G401 (cell line): ENCODE data around the gene ZNF516. TPM values are rescaled to one million over a fixed set of nuclear protein-coding genes. Genes with fewer than 3 reads are reported as not detected.
"Not testable (repeated sequence)": the region's sequence is repeated elsewhere in the genome, so short reads cannot be mapped to it uniquely, and the experiment has no call there.

ENCODE experiments used
- DNase-seq: peaks from one replicate; pipeline ENCODE4 v3.0.0-alpha.2; 2015; ENCODE audit warnings: low spot score
- in situ Hi-C: cut with HindIII; loops from 2 replicates; pipeline ENCODE4 v1.10.0; 2016; ENCODE audit warnings: low sequenced_read_pairs, mixed read lengths
- total RNA-seq: library from RNA; depleted of rRNA; stranded (reverse); fragments of >200 nt; shearing (Covaris generic); gene quantifications from 2 replicates; pipeline ENCODE4 v1.2.3, GENCODE V29; 2014

ZNF516 gene
- total RNA-seq, 1 experiment from 2014 or later, result 9.6 TPM

GRCh38 chr18:76475450-76476194 is 19.4 kb downstream of the ZNF516 start:
- DNase-seq, result no peak
- in situ Hi-C loops, result no loop called here

- DNase-seq, result no peak
- in situ Hi-C loops, result no loop called here
These were observed 20.2 kb downstream of the ZNF516 start for GRCh38 chr18:76474824-76475223.

GRCh38 chr18:76473521-76473920 is 21.5 kb downstream of the ZNF516 start:
- in situ Hi-C loops, DNase-seq: not testable (repeated sequence)

- in situ Hi-C loops, result no loop called here
- no peak for DNase-seq
These were observed 22.2 kb downstream of the ZNF516 start for GRCh38 chr18:76472829-76473228.

GRCh38 chr18:76471593-76471992 is 23.4 kb downstream of the ZNF516 start:
- no peak for DNase-seq
- in situ Hi-C loops, result no loop called here

- in situ Hi-C loops, result no loop called here
- DNase-seq, result no peak
These were observed 26.4 kb downstream of the ZNF516 start for GRCh38 chr18:76468345-76469304.

- no peak for DNase-seq
- in situ Hi-C loops, result no loop called here
These were observed 27.5 kb downstream of the ZNF516 start for GRCh38 chr18:76467371-76468190.

GRCh38 chr18:76466410-76466991 is 28.5 kb downstream of the ZNF516 start:
- in situ Hi-C loops, result no loop called here
- DNase-seq, result no peak

- DNase-seq, result no peak
- in situ Hi-C loops, result no loop called here
These were observed 29.2 kb downstream of the ZNF516 start for GRCh38 chr18:76465630-76466409.

GRCh38 chr18:76464281-76465259 is 30.5 kb downstream of the ZNF516 start:
- in situ Hi-C loops, result no loop called here
- no peak for DNase-seq

- no peak for DNase-seq
- in situ Hi-C loops, result no loop called here
These were observed 31.2 kb downstream of the ZNF516 start for GRCh38 chr18:76463872-76464271.

GRCh38 chr18:76463358-76463757 is 31.7 kb downstream of the ZNF516 start:
- no peak for DNase-seq
- in situ Hi-C loops, result no loop called here

- in situ Hi-C loops, result no loop called here
- DNase-seq, result no peak
These were observed 32.7 kb downstream of the ZNF516 start for GRCh38 chr18:76462326-76462694.

- no peak for DNase-seq
- in situ Hi-C loops, result no loop called here
These were observed 33.2 kb downstream of the ZNF516 start for GRCh38 chr18:76461692-76462325.

GRCh38 chr18:76461148-76461547 is 33.9 kb downstream of the ZNF516 start:
- DNase-seq, result no peak
- in situ Hi-C loops, result no loop called here

GRCh38 chr18:76460482-76460881 is 34.6 kb downstream of the ZNF516 start:
- DNase-seq, result no peak

More at GRCh38 chr18:76460482-76460881, 34.6 kb downstream of the ZNF516 start:
- in situ Hi-C loops, result no loop called here
